GM12878 (cell line): Measurements from ENCODE around the gene TRRAP. TPM values are rescaled to one million over a fixed set of nuclear protein-coding genes. Genes with fewer than 3 reads are reported as not detected.

ENCODE experiments used
- ATAC-seq: fragments of 200-7000 bp; cut with Tn5 transposase; 3 replicates; pipeline ENCODE4 v1.9.1; 2020; ENCODE audit warnings: mild to moderate bottlenecking, moderate library complexity
- BruUV-seq: library from RNA; stranded (reverse); fragments of 400-500 nt; replicated peaks from 2 replicates; lab custom pipeline; 2021; lab: Mats Ljungman, UMichigan
- CTCF ChIA-PET: fragments of 300-600 bp; sonication (Branson Sonifier 250); formaldehyde crosslinking; extraction: SDS; loops from one replicate; lab custom pipeline; 2021; ENCODE audit warnings: inconsistent platforms; lab: Yijun Ruan, JAX
- POLR2A ChIA-PET: fragments of 350-600 bp; formaldehyde crosslinking; extraction: SDS; loops from one replicate; lab custom pipeline; 2021; ENCODE audit warnings: inconsistent platforms; lab: Charles Lee
- RAD21 ChIA-PET: fragments of 300-600 bp; sonication (Branson Sonifier 250); formaldehyde crosslinking; loops from one replicate; lab custom pipeline; 2023; ENCODE audit warnings: antibody characterized with exemption; ENCODE audit not compliant: unreplicated experiment; lab: Charles Lee
- SMC1A ChIA-PET: fragments of 300-600 bp; sonication (Branson Sonifier 250); formaldehyde crosslinking; loops from one replicate; lab custom pipeline; 2023; ENCODE audit not compliant: unreplicated experiment, uncharacterized antibody; lab: Charles Lee
- DNase-seq: peaks from one replicate; pipeline ENCODE4 v3.0.0-alpha.2; 2011; ENCODE audit warnings: low read depth, low spot score
- FAIRE-seq: peaks from 3 replicates; lab custom pipeline; 2011; peaks lifted over from hg19 to GRCh38; lab: Jason Lieb, UNC
- H2AFZ ChIP-seq: 2 replicates; pipeline ENCODE4 v1.6.0; 2011; ENCODE audit warnings: low read depth, low read length, control low read depth; ENCODE audit not compliant: control insufficient read depth
- H3K27ac ChIP-seq: 2 replicates; pipeline ENCODE4 v1.5.1; 2011; ENCODE audit warnings: control low read depth; ENCODE audit not compliant: control insufficient read depth, insufficient read depth
- H3K27me3 ChIP-seq, 2 experiments: replicated peaks in 1 of 2; 2 replicates each; pipeline versions ENCODE4 v1.6.0 to v1.6.1; 2011; ENCODE audit warnings: low read length in 1 of 2; ENCODE audit not compliant: control insufficient read depth in 2 of 2, insufficient read depth in 2 of 2
- H3K36me3 ChIP-seq, 2 experiments: 2 replicates each; pipeline ENCODE4 v1.5.1; 2011; ENCODE audit warnings: low read length in 1 of 2; ENCODE audit not compliant: control insufficient read depth in 2 of 2, insufficient read depth in 2 of 2
- H3K4me1 ChIP-seq: 2 replicates; pipeline ENCODE4 v1.6.1; 2011; ENCODE audit warnings: mild to moderate bottlenecking, low read length, moderate library complexity, mixed read lengths; ENCODE audit not compliant: control insufficient read depth, insufficient read depth
- H3K4me2 ChIP-seq: 2 replicates; pipeline ENCODE4 v1.6.0; 2011; ENCODE audit warnings: control low read depth; ENCODE audit not compliant: control insufficient read depth, insufficient read depth
- H3K4me3 ChIP-seq: fragments of 200-600 bp; sonication (generic); 2 replicates; pipeline ENCODE4 v1.5.1; 2016
- H3K79me2 ChIP-seq: 2 replicates; pipeline ENCODE4 v1.6.0; 2011; ENCODE audit warnings: low read length; ENCODE audit not compliant: control insufficient read depth, insufficient read depth
- H3K9ac ChIP-seq: 2 replicates; pipeline ENCODE4 v1.8.0; 2011; ENCODE audit warnings: low read length, control low read depth, mixed read lengths; ENCODE audit not compliant: control insufficient read depth, insufficient read depth
- H3K9me3 ChIP-seq: replicated peaks from 3 replicates; pipeline ENCODE4 v1.5.1; 2011; ENCODE audit warnings: mild to moderate bottlenecking, low read length; ENCODE audit not compliant: control insufficient read depth, insufficient read depth
- H4K20me1 ChIP-seq: 2 replicates; pipeline ENCODE4 v1.6.0; 2011; ENCODE audit not compliant: control insufficient read depth, insufficient read depth
- BHLHE40 ChIP-seq, 2 experiments: fragments of 450-650 bp in 1 of 2; IDR thresholded peaks; 2 replicates each; pipeline ENCODE4 v1.6.1; 2011 to 2017; ENCODE audit warnings: low read depth in 2 of 2, borderline replicate concordance in 1 of 2, improper control_type of control experiment in 1 of 2, low read length in 1 of 2, mild to moderate bottlenecking in 1 of 2
- CREM ChIP-seq: IDR thresholded peaks from 2 replicates; pipeline ENCODE4 v1.6.1; 2014; ENCODE audit warnings: antibody characterized with exemption, low read depth
- HDAC6 ChIP-seq: fragments of 200-600 bp; sonication (generic); IDR thresholded peaks from one replicate; pipeline ENCODE4 v1.8.0; 2017; ENCODE audit warnings: antibody characterized with exemption; ENCODE audit not compliant: unreplicated experiment
- IRF4 ChIP-seq: IDR thresholded peaks from 2 replicates; pipeline ENCODE4 v1.6.1; 2011; ENCODE audit warnings: low read depth, low read length
- MTA3 ChIP-seq: IDR thresholded peaks from 2 replicates; pipeline ENCODE4 v1.6.1; 2012; ENCODE audit warnings: low read length, inconsistent platforms, borderline replicate concordance
- MYC ChIP-seq: IDR thresholded peaks from 2 replicates; pipeline ENCODE4 v1.6.1; 2011; ENCODE audit warnings: mild to moderate bottlenecking, low read length, moderate library complexity, inconsistent platforms; ENCODE audit not compliant: insufficient read depth, insufficient replicate concordance, insufficient read length, severe bottlenecking
- WGBS: methylation state at CpG from one replicate; pipeline ENCODE4 v1.1.6; 2016; ENCODE audit warnings: low lambda C conversion rate; ENCODE audit not compliant: insufficient replicate concordance, insufficient coverage; ENCODE audit errors: missing lambda C conversion rate; 5-methylcytosine and 5-hydroxymethylcytosine counted together
- in situ Hi-C: fragments of 300-500 bp; cut with MboI; formaldehyde crosslinking; loops from 9 replicates; pipeline ENCODE4 v1.14.3; 2018; ENCODE audit warnings: mixed read lengths
- intact Hi-C: fragments of 100-400 bp; cut with micrococcal nuclease; formaldehyde crosslinking; loops from one replicate; pipeline ENCODE4 v1.14.2; 2022; ENCODE audit not compliant: unreplicated experiment
- polyA plus RNA-seq, 11 experiments: library from polyadenylated mRNA; depleted of rRNA in 4 of 11; unstranded in 6 of 11; stranded (reverse) in 5 of 11; fragments of >200 nt; fragmentation: Nextera tagmentation in 4 of 11; fragmentation: Illumina TruSeq in 1 of 11; extraction: Ambion mirVana in 4 of 11; extraction: Trizol in 1 of 11; gene quantifications; 1 replicate in 1 of 11; 2 replicates in 10 of 11; pipeline versions ENCODE4 v1.2.1 to v1.2.3, GENCODE V29; 2011 to 2016; ENCODE audit warnings: inconsistent platforms in 2 of 11, missing spikeins in 2 of 11, low read depth in 1 of 11
- total RNA-seq, 4 experiments: library from RNA; depleted of rRNA in 3 of 4; stranded (reverse); fragments of >200 nt in 3 of 4; fragmentation: Illumina TruSeq in 1 of 4; extraction: Trizol in 1 of 4; gene quantifications; 2 replicates each; pipeline versions ENCODE4 v1.2.1 to v1.2.3, GENCODE V29; 2013 to 2021

TRRAP gene
- total and polyA plus RNA-seq, 10 of the 15 experiments (the other 5 are each of a cell fraction or from before 2014, with no cell fraction given), result 1.1 to 39.3 (median 8.5) TPM

- no peak for TF ChIP-seq MYC
Measured at GRCh38 chr7:99011341-99011705, 133.0 kb downstream of the TRRAP start (continued).

GRCh38 chr7:99011706-99012404, 133.5 kb downstream of the TRRAP start:
- H3K4me1 ChIP-seq, result no peaks in the 10 kb centered on the region
- intact Hi-C loops, result no loop called here
- H3K9me3 ChIP-seq, result no peaks in the 10 kb centered on the region; the same call in 2 of the 3 replicates
- SMC1A ChIA-PET, result no interaction called here
- DNase-seq (no peak), FAIRE-seq (no peak), ATAC-seq (no peak)
- in situ Hi-C loops, result no loop called here
- no peaks in the 10 kb centered on the region for H4K20me1 ChIP-seq
- RAD21 ChIA-PET, result no interaction called here
- peaks cover 40 to 52% of the 10 kb centered on the region in 2 experiments for H3K36me3 ChIP-seq
- no peak for TF ChIP-seq IRF4
- TF ChIP-seq MTA3, result no peak
- TF ChIP-seq BHLHE40 (IDR thresholded peaks at IDR 0.05; ENCODE audit: borderline replicate concordance in 1 of 2, low read depth in 2 of 2, low read length in 1 of 2), result no peak
- no peak for TF ChIP-seq HDAC6
- TF ChIP-seq CREM, result no peak
- H3K79me2 ChIP-seq, result no peaks in the 10 kb centered on the region
- no peak overlapping the region for H3K27ac ChIP-seq
- POLR2A ChIA-PET, result no interaction called here
- H3K4me3 ChIP-seq, result no peak overlapping the region
- WGBS, result 98% methylated on average over 35 of the region's 36 CpGs
- H3K27me3 ChIP-seq, result no peaks in the 10 kb centered on the region
- H3K9ac ChIP-seq, result no peak overlapping the region
- no peak overlapping the region for H3K4me2 ChIP-seq
- CTCF ChIA-PET, result interaction anchor here (0.7 kb wide), 1 partner anchor 26 kb away, joined by 3 read pairs; no protein-coding TSS in a partner anchor
- H2AFZ ChIP-seq, result no peak overlapping the region
- BruUV-seq, result TSS peak; percentile 33
